Keratinocyte (primary cell): Measurements from ENCODE around the gene CCN5.

Experiments
- EZH2 ChIP-seq: IDR thresholded peaks from one replicate; pipeline ENCODE4 v1.6.1; 2012; ENCODE audit warnings: inconsistent platforms, mild to moderate bottlenecking, low read length, moderate library complexity
- TF ChIP-seq, protein P1 (sequence below), 3 experiments: IDR thresholded peaks in 1 of 3; conservative IDR thresholded peaks in 1 of 3; optimal IDR thresholded peaks in 1 of 3; 2 replicates in 2 of 3; 3 replicates in 1 of 3; pipeline versions ENCODE3 to v1.5.1; 2011; ENCODE audit warnings: low read length in 3 of 3, mild to moderate bottlenecking in 3 of 3, moderate library complexity in 2 of 3, control low read depth in 1 of 3, inconsistent platforms in 1 of 3; ENCODE audit not compliant: insufficient read depth in 2 of 3; ENCODE audit errors: extremely low read depth in 1 of 3

DNA sequence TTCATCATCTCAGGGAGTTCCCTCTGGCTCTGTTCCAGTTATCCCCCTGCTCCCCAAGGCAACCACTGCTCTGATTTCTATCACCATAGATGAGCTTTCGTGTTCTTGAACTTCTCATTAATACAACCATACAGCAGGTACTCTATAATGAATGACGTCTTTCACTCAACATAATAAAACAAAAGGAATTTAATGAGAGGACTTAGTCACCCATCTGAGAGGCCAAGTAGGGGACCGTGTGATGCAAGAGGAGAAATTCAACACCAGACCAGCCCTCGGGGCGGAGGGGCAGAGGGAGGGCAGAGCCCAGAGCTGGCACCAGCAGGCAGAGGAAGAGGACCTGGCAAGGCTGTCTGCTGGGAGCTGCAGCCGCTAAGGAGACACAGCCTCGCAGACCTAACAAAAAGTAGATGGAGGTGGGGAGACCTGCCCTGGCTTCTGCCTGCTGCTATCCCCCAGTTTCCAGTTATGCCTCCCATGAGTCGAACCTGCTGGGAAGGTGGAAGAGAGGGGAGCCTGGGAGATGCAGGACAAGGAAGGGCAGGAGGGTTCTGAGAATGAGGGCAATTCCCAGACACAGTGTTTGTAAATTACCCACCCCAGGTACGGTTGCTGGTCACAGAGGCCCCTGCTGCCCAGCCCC lies 13.8 kb downstream of the CCN5 start:
- TF ChIP-seq, protein P1, sequence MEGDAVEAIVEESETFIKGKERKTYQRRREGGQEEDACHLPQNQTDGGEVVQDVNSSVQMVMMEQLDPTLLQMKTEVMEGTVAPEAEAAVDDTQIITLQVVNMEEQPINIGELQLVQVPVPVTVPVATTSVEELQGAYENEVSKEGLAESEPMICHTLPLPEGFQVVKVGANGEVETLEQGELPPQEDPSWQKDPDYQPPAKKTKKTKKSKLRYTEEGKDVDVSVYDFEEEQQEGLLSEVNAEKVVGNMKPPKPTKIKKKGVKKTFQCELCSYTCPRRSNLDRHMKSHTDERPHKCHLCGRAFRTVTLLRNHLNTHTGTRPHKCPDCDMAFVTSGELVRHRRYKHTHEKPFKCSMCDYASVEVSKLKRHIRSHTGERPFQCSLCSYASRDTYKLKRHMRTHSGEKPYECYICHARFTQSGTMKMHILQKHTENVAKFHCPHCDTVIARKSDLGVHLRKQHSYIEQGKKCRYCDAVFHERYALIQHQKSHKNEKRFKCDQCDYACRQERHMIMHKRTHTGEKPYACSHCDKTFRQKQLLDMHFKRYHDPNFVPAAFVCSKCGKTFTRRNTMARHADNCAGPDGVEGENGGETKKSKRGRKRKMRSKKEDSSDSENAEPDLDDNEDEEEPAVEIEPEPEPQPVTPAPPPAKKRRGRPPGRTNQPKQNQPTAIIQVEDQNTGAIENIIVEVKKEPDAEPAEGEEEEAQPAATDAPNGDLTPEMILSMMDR (optimal IDR thresholded peaks at IDR 0.05 in 1 of 3, IDR thresholded peaks at IDR 0.05 in 1 of 3, conservative IDR thresholded peaks at IDR 0.05 in 1 of 3; ENCODE audit: extremely low read depth in 1 of 3, insufficient read depth in 2 of 3, low read length in 3 of 3), result no peak
- TF ChIP-seq EZH2, result no peak
